ENCODE results near the gene NOTCH2NLA.
"Not testable (repeated sequence)": the region's sequence is repeated elsewhere in the genome, so short reads cannot be mapped to it uniquely, and the experiment has no call there.

NOTCH2NLA gene

DNA sequence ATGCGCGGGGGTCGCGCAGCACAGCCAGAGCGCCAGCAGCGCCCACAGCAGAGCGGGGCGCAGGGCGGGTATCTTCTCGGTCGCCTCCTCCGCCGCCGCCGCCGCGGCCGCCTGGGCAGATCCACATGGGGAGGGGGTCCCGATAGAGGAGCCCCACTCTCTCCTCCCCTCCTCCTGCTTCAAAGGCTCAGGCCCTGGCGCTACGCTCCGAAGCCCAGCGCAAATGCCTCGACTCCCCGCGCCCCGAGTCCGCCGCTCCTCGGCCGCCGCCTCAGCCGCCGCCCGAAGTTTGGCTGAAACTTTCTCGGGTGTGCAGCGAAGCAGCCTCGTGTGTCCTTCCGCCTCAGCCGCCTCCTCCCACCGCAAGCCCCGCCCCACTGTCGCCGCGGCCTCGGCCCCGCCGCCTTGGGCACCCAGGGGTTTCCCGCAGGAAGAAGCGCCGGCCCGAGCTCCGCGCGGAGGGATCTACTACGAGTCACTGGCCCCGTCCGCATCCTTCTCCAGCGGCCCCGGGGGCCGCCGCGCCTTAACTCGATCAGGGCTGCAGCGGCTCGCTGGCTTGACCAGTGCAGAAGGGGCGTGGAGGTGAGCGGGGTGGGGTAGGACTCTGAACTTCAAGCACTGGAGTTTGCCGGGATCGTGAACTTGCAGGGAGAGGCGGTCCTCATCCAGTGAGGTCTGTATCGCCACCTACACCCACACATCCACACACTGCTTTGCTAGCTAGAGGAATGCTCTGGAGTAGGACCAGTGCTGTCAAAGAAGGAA, at the start of gene NOTCH2NLA:
NOTCH2NLA (minus strand) TSS at position 312 of the 768 bp plus-strand sequence. CDS start 39,684 bp downstream, outside the sequence.
- CTCF ChIA-PET; POLR2A ChIA-PET; DNase-seq (ENCODE audit: extremely low spot score): not testable (repeated sequence)

GRCh38 chr1:146278346-146278745, 49.5 kb upstream of the NOTCH2NLA start:
- POLR2A ChIA-PET; DNase-seq (ENCODE audit: extremely low spot score); CTCF ChIA-PET: not testable (repeated sequence)

DNA sequence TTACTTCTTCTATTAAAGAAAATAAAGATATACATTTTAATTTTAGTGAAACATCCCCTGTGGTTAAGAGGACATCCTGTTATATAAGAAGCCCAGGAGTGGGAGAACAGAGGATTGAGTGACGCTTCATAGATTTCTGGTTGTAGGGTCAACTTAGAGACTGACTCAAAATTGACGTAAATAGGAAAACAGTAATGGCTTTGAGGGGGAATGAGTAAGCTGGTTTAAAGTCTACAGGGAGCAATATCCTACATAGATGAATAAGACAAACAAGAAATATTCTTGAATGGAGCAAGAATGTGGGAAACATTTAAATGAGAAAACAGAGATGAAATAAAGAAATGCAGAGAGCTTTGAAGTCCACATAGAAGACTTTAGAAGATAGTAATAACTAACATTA, 48.3 kb upstream of the NOTCH2NLA start:
- CTCF ChIA-PET, result not testable (repeated sequence)

DNA sequence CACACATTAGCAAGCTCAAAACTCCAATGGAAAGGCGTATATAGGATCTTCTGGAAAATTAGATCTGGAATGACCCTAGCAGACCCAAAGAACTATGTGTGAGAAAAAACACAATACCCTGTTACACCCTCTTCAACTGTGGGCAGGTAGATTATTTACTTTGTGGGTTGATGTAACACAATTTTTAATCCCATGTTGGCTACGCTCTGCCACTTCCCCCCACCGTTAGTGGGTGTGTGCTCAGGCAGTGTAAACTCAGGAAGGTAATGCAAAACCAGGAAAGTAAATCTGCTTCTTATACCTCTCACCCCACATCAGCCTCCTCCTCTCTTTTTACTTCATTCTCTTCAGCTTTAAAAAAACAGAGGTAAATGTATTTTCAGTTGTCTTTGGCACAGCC, 45.3 kb upstream of the NOTCH2NLA start:
- CTCF ChIA-PET; POLR2A ChIA-PET; DNase-seq (ENCODE audit: extremely low spot score): not testable (repeated sequence)

More for the DNA sequence above, 48.3 kb upstream of the NOTCH2NLA start:
- DNase-seq (ENCODE audit: extremely low spot score); POLR2A ChIA-PET: not testable (repeated sequence)

DNA sequence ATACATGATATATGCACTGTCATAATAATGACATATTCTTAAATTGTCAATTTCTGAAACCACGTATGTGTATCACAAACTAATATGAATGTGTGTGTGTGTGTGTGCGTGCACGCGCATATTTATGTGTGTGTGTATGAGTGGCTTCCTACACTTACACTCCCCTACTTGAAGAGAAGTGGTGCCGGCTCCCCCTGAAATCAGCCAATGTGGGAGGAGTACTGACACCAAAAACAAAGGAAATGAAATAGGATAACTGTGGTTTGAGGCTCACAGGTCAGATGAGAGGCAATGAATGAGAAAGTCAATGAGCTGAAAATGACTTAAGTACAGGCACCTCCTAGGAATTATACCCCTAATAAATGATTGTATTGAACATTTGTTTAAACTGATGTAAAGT, 44.4 kb upstream of the NOTCH2NLA start:
- POLR2A ChIA-PET; DNase-seq (ENCODE audit: extremely low spot score); CTCF ChIA-PET: not testable (repeated sequence)

- DNase-seq (ENCODE audit: extremely low spot score); CTCF ChIA-PET; POLR2A ChIA-PET: not testable (repeated sequence)
Observed at GRCh38 chr1:146272734-146273133, 43.9 kb upstream of the NOTCH2NLA start.

GRCh38 chr1:146271977-146272376, 43.2 kb upstream of the NOTCH2NLA start:
- POLR2A ChIA-PET; DNase-seq (ENCODE audit: extremely low spot score); CTCF ChIA-PET: not testable (repeated sequence)

DNA sequence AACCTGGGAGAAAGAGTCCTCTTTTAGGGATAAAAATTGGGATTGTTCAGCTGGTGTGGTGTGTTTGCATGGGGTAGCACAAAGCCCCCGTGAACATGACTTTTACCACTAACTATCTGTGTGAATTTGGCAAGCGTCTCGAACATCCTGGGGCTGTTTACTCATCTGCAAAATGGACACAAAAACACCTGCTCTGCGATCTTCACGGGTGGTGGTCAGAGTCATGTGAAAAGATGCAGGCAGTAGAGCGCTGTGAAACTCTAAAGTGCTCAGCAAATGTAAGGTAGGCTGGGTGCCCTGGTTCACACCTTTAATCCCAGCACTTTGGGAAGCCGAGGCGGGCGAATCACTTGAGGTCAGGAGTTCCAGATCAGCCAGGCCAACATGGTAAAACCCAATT, 41.3 kb upstream of the NOTCH2NLA start:
- POLR2A ChIA-PET; DNase-seq (ENCODE audit: extremely low spot score); CTCF ChIA-PET: not testable (repeated sequence)

GRCh38 chr1:146266179-146266748, 37.4 kb upstream of the NOTCH2NLA start:
- CTCF ChIA-PET; POLR2A ChIA-PET; DNase-seq (ENCODE audit: extremely low spot score): not testable (repeated sequence)

- DNase-seq (ENCODE audit: extremely low spot score); POLR2A ChIA-PET; CTCF ChIA-PET: not testable (repeated sequence)
Observed at GRCh38 chr1:146264761-146265160, 35.9 kb upstream of the NOTCH2NLA start.

DNA sequence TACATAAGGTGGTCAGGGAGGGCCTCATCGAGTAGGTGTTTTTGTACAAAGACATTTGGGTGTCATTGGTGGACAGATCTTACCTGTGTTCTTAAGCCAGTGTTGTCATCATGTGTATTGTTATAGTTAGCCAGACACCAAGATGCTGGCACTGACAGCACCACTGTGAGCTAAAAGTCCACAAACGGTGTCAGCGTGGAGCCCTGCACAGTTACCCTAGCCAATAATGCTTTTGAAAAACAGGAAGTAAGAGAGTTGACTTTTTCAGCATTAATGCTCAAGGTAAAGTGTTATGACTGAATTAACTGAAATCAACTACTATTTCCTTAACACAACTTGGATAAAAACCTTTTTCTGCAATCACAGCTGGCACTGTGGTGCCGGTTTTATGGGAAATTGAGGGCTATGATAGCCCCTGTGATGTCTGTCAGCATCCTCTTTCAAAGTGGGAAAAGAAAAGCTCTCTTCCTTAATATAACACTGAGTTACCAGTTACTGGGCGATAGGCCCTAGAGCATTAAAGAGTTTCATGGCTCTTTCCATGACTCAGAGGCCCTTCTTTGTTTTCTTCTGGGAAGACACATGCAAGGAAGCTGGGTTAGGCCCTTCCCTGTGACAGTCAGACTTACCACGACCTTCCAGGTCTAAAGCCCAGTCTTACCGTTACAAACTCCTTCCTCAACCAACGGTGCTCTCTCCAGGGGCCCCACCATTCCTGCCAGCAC, 31.3 kb upstream of the NOTCH2NLA start:
- CTCF ChIA-PET; POLR2A ChIA-PET; DNase-seq (ENCODE audit: extremely low spot score): not testable (repeated sequence)

GRCh38 chr1:146257992-146258552, 29.3 kb upstream of the NOTCH2NLA start:
- POLR2A ChIA-PET; CTCF ChIA-PET; DNase-seq (ENCODE audit: extremely low spot score): not testable (repeated sequence)

- CTCF ChIA-PET; POLR2A ChIA-PET; DNase-seq (ENCODE audit: extremely low spot score): not testable (repeated sequence)
Observed at GRCh38 chr1:146254569-146255197, 25.9 kb upstream of the NOTCH2NLA start.

DNA sequence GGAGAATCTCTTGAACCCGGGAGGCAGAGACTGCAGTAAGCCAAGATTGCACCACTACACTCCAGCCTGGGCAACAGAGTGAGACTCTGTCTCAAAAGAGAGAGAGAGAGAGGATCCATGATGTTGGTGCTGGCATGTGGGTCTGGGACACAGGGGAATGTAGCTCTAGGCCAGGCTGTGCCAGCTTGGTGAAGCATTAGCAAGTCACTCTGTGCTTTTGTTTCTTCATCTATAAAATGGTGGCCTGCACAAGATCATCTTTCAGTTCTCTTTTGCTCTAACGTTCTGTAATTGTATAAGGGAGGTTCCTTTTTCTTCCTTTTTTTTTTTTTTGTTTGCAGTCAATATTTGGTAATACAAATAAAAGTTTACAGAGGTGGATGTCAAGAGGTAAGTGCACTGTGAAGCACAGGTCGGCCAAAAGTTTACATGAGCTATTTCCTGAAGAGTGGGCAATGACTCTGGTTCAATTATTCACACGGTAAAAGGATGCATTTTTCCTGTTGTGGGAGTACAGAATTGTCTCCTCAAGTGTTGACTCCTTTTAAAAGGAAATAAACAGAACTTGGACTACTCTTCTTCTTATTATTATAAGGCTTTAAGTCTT, 24.5 kb upstream of the NOTCH2NLA start:
- DNase-seq (ENCODE audit: extremely low spot score); CTCF ChIA-PET; POLR2A ChIA-PET: not testable (repeated sequence)

GRCh38 chr1:146251523-146251922, 22.7 kb upstream of the NOTCH2NLA start:
- POLR2A ChIA-PET; DNase-seq (ENCODE audit: extremely low spot score); CTCF ChIA-PET: not testable (repeated sequence)

DNA sequence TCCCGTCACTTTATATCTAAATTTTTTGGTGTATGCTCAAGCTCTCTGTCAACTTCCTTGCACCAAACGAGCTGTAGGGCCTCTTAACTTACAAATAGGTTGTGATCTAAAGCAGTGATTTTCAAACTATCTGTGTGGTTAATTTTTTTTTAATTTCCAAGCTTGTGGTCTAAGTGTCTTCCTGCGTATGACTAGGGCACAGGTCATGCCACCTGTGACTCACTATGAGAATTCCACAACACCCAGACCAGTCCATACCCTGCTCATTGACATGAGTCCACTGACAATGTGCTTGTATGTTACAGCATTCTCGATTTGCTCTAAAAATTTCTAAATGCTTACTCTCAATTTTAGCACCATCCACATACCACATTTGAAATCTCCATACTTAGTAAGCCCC, 19.8 kb upstream of the NOTCH2NLA start:
- DNase-seq (ENCODE audit: extremely low spot score); CTCF ChIA-PET; POLR2A ChIA-PET: not testable (repeated sequence)

DNA sequence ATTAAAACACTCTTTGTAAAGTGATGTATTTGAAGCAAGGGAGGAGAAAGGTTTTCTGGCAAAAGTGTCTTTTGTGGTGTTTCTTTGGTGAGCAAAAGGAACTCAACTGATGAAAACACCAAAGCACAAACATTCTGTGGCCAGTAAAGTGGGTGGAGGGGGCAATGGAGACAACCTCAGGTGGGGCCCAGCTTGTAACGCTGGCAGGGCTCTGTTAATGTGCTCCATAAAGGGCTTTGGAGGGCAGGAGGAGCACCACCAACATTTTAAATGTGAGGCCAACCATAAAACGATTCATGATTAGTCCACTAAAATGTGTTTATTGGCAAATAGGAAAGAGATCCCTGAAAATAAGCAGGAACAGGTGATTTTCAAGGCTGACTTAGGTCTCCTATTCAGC, 7.8 kb upstream of the NOTCH2NLA start:
- DNase-seq (ENCODE audit: extremely low spot score); CTCF ChIA-PET; POLR2A ChIA-PET: not testable (repeated sequence)

DNA sequence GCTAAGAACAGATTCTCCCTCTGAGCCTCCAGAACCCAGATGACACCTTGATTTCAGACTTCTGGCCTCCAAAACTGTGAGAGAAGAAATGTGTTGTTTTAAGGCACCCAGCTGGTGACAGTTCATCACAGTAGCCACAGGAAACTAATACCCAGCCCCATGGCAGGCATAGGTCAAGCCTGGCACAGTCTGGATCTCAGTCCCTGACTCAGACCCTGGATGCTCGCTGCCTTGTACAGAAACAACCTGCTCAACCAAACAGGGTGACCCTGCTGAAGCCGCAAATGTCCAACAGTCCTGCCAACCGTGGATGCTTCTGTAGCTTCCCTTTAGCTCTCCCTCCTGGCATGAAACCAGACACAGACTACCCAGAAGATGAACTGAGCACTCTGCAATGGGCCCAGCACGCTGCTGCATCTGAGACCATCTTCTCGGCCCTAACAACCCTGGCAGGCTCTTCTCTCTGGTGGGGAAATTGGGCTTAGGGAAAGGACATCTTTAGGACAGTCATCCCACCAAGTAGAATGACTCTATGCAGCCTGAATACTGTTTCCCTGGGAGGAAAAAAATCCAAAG, 7.3 kb upstream of the NOTCH2NLA start:
- DNase-seq (ENCODE audit: extremely low spot score); CTCF ChIA-PET; POLR2A ChIA-PET: not testable (repeated sequence)

All from HEK293T (cell line).